ENCODE data around the gene PDGFC. TPM values are rescaled to one million over a fixed set of nuclear protein-coding genes. Genes with fewer than 3 reads are reported as not detected.

The PDGFC gene
- total and polyA plus RNA-seq, 2 of the 8 experiments (the other 6 are each of a cell fraction or from before 2014, with no cell fraction given), result 0.65 to 2.7 TPM

DNA sequence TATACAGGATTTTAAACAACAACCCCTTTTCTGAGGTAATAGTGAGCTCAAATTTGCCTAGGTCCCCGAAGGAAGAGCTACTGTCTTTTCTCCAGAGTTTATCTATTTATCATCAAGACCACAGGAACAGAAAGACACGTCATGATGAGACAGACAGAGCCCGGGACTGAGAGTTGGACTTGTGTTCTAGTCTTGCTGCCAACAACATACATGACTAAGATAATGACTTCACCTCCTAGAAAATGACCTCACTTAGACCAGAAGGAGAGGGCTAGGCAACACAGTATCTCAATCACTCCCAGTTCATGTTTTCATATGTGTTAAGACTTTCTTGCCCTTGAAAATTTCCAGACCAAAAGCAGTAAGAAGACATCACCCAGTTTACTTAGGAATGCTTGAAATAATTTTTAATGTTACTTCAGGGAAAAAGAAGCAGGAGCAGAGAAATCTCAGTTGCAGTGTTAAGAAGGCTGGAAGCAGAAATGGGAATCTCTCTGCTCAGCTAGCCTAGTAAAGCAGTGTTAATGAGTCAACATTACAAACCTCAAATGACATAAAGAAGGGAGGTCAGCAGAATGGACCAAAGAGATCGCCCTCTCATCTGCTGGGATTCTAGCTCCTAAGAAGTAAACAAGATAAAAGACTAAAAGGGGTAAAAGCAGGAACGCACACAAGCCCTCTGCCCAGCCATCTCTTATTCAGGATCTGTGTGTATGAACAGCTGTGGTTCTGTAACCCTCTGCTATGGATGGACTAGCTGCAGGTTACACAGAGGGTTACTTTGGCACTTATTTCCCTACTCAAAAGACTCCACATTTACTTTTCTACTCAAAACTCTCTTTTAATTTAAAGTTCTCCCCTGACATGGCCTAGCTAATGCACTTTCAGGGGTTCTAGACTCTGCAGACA is 24.8 kb downstream of the PDGFC start (continued):
- TF ChIP-seq, protein P1, sequence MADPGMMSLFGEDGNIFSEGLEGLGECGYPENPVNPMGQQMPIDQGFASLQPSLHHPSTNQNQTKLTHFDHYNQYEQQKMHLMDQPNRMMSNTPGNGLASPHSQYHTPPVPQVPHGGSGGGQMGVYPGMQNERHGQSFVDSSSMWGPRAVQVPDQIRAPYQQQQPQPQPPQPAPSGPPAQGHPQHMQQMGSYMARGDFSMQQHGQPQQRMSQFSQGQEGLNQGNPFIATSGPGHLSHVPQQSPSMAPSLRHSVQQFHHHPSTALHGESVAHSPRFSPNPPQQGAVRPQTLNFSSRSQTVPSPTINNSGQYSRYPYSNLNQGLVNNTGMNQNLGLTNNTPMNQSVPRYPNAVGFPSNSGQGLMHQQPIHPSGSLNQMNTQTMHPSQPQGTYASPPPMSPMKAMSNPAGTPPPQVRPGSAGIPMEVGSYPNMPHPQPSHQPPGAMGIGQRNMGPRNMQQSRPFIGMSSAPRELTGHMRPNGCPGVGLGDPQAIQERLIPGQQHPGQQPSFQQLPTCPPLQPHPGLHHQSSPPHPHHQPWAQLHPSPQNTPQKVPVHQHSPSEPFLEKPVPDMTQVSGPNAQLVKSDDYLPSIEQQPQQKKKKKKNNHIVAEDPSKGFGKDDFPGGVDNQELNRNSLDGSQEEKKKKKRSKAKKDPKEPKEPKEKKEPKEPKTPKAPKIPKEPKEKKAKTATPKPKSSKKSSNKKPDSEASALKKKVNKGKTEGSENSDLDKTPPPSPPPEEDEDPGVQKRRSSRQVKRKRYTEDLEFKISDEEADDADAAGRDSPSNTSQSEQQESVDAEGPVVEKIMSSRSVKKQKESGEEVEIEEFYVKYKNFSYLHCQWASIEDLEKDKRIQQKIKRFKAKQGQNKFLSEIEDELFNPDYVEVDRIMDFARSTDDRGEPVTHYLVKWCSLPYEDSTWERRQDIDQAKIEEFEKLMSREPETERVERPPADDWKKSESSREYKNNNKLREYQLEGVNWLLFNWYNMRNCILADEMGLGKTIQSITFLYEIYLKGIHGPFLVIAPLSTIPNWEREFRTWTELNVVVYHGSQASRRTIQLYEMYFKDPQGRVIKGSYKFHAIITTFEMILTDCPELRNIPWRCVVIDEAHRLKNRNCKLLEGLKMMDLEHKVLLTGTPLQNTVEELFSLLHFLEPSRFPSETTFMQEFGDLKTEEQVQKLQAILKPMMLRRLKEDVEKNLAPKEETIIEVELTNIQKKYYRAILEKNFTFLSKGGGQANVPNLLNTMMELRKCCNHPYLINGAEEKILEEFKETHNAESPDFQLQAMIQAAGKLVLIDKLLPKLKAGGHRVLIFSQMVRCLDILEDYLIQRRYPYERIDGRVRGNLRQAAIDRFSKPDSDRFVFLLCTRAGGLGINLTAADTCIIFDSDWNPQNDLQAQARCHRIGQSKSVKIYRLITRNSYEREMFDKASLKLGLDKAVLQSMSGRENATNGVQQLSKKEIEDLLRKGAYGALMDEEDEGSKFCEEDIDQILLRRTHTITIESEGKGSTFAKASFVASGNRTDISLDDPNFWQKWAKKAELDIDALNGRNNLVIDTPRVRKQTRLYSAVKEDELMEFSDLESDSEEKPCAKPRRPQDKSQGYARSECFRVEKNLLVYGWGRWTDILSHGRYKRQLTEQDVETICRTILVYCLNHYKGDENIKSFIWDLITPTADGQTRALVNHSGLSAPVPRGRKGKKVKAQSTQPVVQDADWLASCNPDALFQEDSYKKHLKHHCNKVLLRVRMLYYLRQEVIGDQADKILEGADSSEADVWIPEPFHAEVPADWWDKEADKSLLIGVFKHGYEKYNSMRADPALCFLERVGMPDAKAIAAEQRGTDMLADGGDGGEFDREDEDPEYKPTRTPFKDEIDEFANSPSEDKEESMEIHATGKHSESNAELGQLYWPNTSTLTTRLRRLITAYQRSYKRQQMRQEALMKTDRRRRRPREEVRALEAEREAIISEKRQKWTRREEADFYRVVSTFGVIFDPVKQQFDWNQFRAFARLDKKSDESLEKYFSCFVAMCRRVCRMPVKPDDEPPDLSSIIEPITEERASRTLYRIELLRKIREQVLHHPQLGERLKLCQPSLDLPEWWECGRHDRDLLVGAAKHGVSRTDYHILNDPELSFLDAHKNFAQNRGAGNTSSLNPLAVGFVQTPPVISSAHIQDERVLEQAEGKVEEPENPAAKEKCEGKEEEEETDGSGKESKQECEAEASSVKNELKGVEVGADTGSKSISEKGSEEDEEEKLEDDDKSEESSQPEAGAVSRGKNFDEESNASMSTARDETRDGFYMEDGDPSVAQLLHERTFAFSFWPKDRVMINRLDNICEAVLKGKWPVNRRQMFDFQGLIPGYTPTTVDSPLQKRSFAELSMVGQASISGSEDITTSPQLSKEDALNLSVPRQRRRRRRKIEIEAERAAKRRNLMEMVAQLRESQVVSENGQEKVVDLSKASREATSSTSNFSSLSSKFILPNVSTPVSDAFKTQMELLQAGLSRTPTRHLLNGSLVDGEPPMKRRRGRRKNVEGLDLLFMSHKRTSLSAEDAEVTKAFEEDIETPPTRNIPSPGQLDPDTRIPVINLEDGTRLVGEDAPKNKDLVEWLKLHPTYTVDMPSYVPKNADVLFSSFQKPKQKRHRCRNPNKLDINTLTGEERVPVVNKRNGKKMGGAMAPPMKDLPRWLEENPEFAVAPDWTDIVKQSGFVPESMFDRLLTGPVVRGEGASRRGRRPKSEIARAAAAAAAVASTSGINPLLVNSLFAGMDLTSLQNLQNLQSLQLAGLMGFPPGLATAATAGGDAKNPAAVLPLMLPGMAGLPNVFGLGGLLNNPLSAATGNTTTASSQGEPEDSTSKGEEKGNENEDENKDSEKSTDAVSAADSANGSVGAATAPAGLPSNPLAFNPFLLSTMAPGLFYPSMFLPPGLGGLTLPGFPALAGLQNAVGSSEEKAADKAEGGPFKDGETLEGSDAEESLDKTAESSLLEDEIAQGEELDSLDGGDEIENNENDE (IDR thresholded peaks at IDR 0.05; ENCODE audit: insufficient replicate concordance, low read length), result no peak
- TF ChIP-seq, protein P2, sequence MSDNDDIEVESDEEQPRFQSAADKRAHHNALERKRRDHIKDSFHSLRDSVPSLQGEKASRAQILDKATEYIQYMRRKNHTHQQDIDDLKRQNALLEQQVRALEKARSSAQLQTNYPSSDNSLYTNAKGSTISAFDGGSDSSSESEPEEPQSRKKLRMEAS (IDR thresholded peaks at IDR 0.05), result no peak
- no peak for TF ChIP-seq EP300 (IDR thresholded peaks at IDR 0.05; ENCODE audit: borderline replicate concordance in 1 of 2, low read depth in 2 of 2, low read length in 2 of 2)
- TF ChIP-seq GABPA (IDR thresholded peaks at IDR 0.05; ENCODE audit: borderline replicate concordance, insufficient read depth, low read length), result no peak
- TF ChIP-seq, protein P3, sequence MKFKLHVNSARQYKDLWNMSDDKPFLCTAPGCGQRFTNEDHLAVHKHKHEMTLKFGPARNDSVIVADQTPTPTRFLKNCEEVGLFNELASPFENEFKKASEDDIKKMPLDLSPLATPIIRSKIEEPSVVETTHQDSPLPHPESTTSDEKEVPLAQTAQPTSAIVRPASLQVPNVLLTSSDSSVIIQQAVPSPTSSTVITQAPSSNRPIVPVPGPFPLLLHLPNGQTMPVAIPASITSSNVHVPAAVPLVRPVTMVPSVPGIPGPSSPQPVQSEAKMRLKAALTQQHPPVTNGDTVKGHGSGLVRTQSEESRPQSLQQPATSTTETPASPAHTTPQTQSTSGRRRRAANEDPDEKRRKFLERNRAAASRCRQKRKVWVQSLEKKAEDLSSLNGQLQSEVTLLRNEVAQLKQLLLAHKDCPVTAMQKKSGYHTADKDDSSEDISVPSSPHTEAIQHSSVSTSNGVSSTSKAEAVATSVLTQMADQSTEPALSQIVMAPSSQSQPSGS (IDR thresholded peaks at IDR 0.05; ENCODE audit: low read length), result no peak
- no peak for TF ChIP-seq NANOG (IDR thresholded peaks at IDR 0.05; ENCODE audit: insufficient read depth, low read depth, low read length, poor library complexity, severe bottlenecking)
